GM23248 (cell line): Measurements from ENCODE around the gene RDX. TPM values are rescaled to one million over a fixed set of nuclear protein-coding genes. Genes with fewer than 3 reads are reported as not detected.

ENCODE experiments used
- DNase-seq: peaks from one replicate; pipeline ENCODE4 v3.0.0-alpha.2; 2015
- H2AFZ ChIP-seq: fragments of 200-600 bp; sonication (generic); 2 replicates; pipeline ENCODE4 v1.6.1; 2016; ENCODE audit warnings: antibody characterized with exemption
- H3F3A ChIP-seq: fragments of 200-600 bp; sonication (generic); 2 replicates; pipeline ENCODE4 v1.6.1; 2016; ENCODE audit warnings: mild to moderate bottlenecking, antibody characterized with exemption, mixed run types; ENCODE audit not compliant: insufficient read depth
- H3K27ac ChIP-seq: fragments of 200-600 bp; sonication (generic); 2 replicates; pipeline ENCODE4 v1.5.1; 2016; ENCODE audit warnings: mild to moderate bottlenecking
- H3K27me3 ChIP-seq: fragments of 200-600 bp; sonication (generic); replicated peaks from 2 replicates; pipeline ENCODE4 v1.6.1; 2016; ENCODE audit warnings: mild to moderate bottlenecking; ENCODE audit not compliant: insufficient read depth
- H3K36me3 ChIP-seq: fragments of 200-600 bp; sonication (generic); 2 replicates; pipeline ENCODE4 v1.6.1; 2016; ENCODE audit warnings: low read depth, mild to moderate bottlenecking
- H3K4me1 ChIP-seq: fragments of 200-600 bp; sonication (generic); 2 replicates; pipeline ENCODE4 v1.6.1; 2016; ENCODE audit warnings: mild to moderate bottlenecking; ENCODE audit not compliant: insufficient read depth
- H3K4me2 ChIP-seq: fragments of 200-600 bp; sonication (generic); one replicate; pipeline ENCODE4 v1.6.1; 2016; ENCODE audit warnings: mild to moderate bottlenecking; ENCODE audit not compliant: unreplicated experiment
- H3K4me3 ChIP-seq: fragments of 200-600 bp; sonication (generic); 2 replicates; pipeline ENCODE4 v1.5.1; 2016; ENCODE audit warnings: mild to moderate bottlenecking
- H3K79me2 ChIP-seq: fragments of 200-600 bp; sonication (generic); 2 replicates; pipeline ENCODE4 v1.6.1; 2016; ENCODE audit warnings: mild to moderate bottlenecking; ENCODE audit not compliant: insufficient read depth
- H3K9ac ChIP-seq: fragments of 200-600 bp; sonication (generic); 2 replicates; pipeline ENCODE4 v1.6.1; 2016; ENCODE audit warnings: mild to moderate bottlenecking
- H3K9me2 ChIP-seq: fragments of 200-600 bp; sonication (generic); 2 replicates; pipeline ENCODE4 v1.6.1; 2016; ENCODE audit warnings: mixed run types, mild to moderate bottlenecking, moderate library complexity; ENCODE audit not compliant: insufficient read depth
- H3K9me3 ChIP-seq: fragments of 200-600 bp; sonication (generic); one replicate; pipeline ENCODE4 v1.6.1; 2017; ENCODE audit warnings: low read depth
- H4K20me1 ChIP-seq: fragments of 200-600 bp; sonication (generic); 2 replicates; pipeline ENCODE4 v1.6.0; 2016; ENCODE audit not compliant: insufficient read depth
- EZH2 ChIP-seq: fragments of 200-600 bp; sonication (generic); IDR thresholded peaks from 2 replicates; pipeline ENCODE4 v1.6.1; 2018; ENCODE audit warnings: antibody characterized with exemption, mild to moderate bottlenecking; ENCODE audit not compliant: insufficient read depth, poor library complexity, severe bottlenecking
- EZH2phosphoT487 ChIP-seq: fragments of 200-600 bp; sonication (generic); IDR thresholded peaks from 2 replicates; pipeline ENCODE4 v1.6.1; 2018; ENCODE audit warnings: antibody characterized with exemption, moderate library complexity, mild to moderate bottlenecking, low read depth; ENCODE audit not compliant: insufficient read depth
- WGBS, 2 experiments: methylation state at CpG; one replicate each; pipeline ENCODE4 v1.1.6; 2015 to 2017; ENCODE audit warnings: low lambda C conversion rate in 2 of 2, low coverage in 1 of 2; ENCODE audit errors: missing lambda C conversion rate in 2 of 2; 5-methylcytosine and 5-hydroxymethylcytosine counted together
- in situ Hi-C: fragments of 300-500 bp; cut with MboI; formaldehyde crosslinking; loops from 2 replicates; pipeline ENCODE4 v1.15.0; 2020
- polyA plus RNA-seq: library from polyadenylated mRNA; unstranded; fragments of >200 nt; fragmentation: Nextera tagmentation; extraction: Ambion mirVana; gene quantifications from 2 replicates; pipeline ENCODE4 v1.2.1, GENCODE V29; 2016
- total RNA-seq: library from RNA; depleted of rRNA; stranded (reverse); fragments of >200 nt; shearing (Covaris generic); gene quantifications from 2 replicates; pipeline ENCODE4 v1.2.3, GENCODE V29; 2014

Gene RDX
- total and polyA plus RNA-seq, 2 experiments from 2014 or later, result 69.5 to 95.4 TPM

DNA sequence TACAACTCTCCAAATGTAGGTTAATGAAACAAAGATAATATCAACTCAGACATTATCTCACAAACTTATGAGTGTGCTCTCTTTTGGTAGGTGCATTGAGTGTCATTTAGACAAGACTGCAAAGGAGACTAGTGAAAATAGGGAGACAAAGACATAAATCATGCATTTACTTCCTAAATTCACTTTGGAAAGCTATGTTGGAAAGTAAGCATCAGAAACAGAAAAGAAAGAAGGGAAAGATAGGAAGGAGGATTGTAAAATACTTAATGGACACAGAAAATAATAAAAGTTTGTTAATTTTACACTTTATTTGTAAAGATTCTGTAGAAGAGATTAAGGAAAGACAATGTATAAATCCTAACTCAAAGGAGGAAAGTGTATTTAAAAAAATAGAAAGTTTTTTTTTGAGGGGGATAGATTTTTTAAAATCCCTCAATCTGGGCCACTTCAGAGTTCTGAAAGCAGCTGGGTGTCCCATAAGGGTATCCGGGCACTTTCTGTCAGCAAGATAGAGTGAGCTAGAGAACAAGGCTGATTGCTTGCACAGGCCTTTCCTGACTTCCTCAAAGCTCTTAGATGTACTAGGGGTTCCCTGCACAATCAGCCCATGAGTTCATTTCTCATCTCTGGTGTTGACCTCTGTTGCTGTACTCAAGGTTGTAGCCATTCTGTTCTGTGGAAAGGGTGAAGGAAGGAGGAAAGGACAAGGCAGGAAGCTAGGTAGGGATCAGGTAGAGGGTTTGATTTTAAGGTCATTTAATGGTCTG, 22.4 kb upstream of the RDX start:
- Histone ChIP-seq H3K36me3 (no peaks in the 10 kb centered on the region), H3K27me3 (no peaks in the 10 kb centered on the region), H3F3A (no peaks in the 10 kb centered on the region), H3K79me2 (no peaks in the 10 kb centered on the region), H3K9ac (no peak overlapping the region), H2AFZ (no peak overlapping the region), H4K20me1 (no peaks in the 10 kb centered on the region), H3K4me3 (no peak overlapping the region), H3K27ac (no peak overlapping the region), H3K4me1 (no peaks in the 10 kb centered on the region), H3K9me3 (no peaks in the 10 kb centered on the region), H3K9me2 (no peaks in the 10 kb centered on the region), H3K4me2 (no peak overlapping the region)
- no peak for DNase-seq
- in situ Hi-C loops, result no loop called here
- WGBS, 2 experiments, result 100% methylated on average over 1 of the region's 1 CpG
- TF ChIP-seq EZH2phosphoT487 (no peak), EZH2 (no peak)

DNA sequence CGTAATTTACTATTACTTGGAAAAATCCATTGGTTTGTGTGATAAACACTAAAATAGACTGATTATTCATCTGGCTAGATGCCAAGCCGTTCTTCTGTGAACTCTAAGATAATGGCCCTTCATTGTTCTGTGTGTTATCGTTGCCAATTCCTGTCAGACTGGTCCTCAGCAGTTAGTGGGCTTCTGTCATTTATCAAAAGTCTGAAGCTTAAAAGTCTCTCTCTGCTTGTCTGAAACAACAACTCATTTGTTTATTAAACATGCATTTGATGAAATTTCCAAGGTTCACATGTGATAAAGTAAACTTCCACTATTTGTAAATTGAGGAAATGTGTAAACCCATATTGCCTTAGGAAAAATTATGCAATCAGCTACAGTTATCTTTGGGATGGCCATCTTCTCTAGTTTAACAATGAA, 21.1 kb upstream of the RDX start:
- peak; percentile 21 for DNase-seq
- H3K79me2 ChIP-seq, result no peaks in the 10 kb centered on the region
- H3K27me3 ChIP-seq, result no peaks in the 10 kb centered on the region
- H3K4me1 ChIP-seq, result peaks cover 3% of the 10 kb centered on the region; the same call in 1 of the 2 replicates
- H3K9me3 ChIP-seq, result no peaks in the 10 kb centered on the region
- no peak overlapping the region for H3K4me2 ChIP-seq
- WGBS, 2 experiments, result 62 to 65% methylated on average over 3 of the region's 3 CpGs
- in situ Hi-C loops, result no loop called here
- no peak overlapping the region for H3K27ac ChIP-seq
- no peak overlapping the region for H3K9ac ChIP-seq
- no peaks in the 10 kb centered on the region for H3K9me2 ChIP-seq
- no peaks in the 10 kb centered on the region for H4K20me1 ChIP-seq
- no peak overlapping the region for H2AFZ ChIP-seq
- H3K36me3 ChIP-seq, result no peaks in the 10 kb centered on the region
- TF ChIP-seq EZH2, result no peak
- TF ChIP-seq EZH2phosphoT487, result no peak
- no peak overlapping the region for H3K4me3 ChIP-seq
- no peaks in the 10 kb centered on the region; the same call in 1 of the 2 replicates for H3F3A ChIP-seq

DNA sequence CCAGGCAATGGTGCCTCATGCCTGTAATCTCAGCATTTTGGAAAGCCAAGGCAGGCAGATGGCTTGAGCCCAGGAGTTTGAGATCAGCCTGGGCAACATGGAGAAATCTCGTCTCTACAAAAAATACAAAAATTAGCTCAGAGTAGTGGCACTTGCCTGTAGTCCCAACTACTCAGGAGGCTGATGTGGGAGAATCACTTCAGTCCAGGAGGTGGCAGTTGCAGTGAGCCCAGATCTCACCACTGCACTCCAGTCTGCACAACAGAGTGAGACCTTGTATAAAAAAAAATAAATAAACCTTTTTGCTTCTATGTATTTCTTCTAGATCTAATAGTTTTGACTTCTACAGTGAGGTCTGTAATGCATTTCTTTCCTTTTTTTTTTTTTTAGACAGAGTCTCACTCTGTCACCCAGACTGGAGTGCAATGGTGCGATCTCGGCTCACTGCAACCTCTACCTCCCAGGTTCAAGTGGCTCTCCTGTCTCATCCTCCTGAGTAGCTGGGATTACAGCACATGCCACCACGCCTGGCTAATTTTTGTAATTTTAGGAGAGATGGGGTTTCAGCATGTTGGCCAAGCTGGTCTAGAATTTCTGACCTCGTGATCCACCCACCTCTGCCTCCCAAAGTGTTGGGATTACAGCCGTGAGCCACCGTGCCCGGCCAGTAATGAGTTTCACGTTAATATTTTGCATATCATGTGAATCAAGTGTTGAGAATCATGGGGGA, 18.1 kb upstream of the RDX start:
- no peak overlapping the region for H3K4me2 ChIP-seq
- peaks cover 16% of the 10 kb centered on the region for H3K4me1 ChIP-seq
- H3K9me3 ChIP-seq, result no peaks in the 10 kb centered on the region
- no peak overlapping the region for H2AFZ ChIP-seq
- no peak overlapping the region for H3K4me3 ChIP-seq
- H3K9me2 ChIP-seq, result no peaks in the 10 kb centered on the region
- no peak overlapping the region for H3K27ac ChIP-seq
- H3K9ac ChIP-seq, result no peak overlapping the region
- H3F3A ChIP-seq, result peaks cover 7% of the 10 kb centered on the region; the same call in 1 of the 2 replicates
- H4K20me1 ChIP-seq, result no peaks in the 10 kb centered on the region
- WGBS, 2 experiments, result 81 to 83% methylated on average over 9 of the region's 9 CpGs
- no peaks in the 10 kb centered on the region for H3K27me3 ChIP-seq
- in situ Hi-C loops, result no loop called here
- no peak for DNase-seq
- no peaks in the 10 kb centered on the region for H3K79me2 ChIP-seq
- TF ChIP-seq EZH2phosphoT487 (no peak), EZH2 (no peak)
- H3K36me3 ChIP-seq, result no peaks in the 10 kb centered on the region

- H3K9ac ChIP-seq, result no peak overlapping the region
- no peaks in the 10 kb centered on the region for H4K20me1 ChIP-seq
- H3K4me3 ChIP-seq, result no peak overlapping the region
- H3K9me3 ChIP-seq, result no peaks in the 10 kb centered on the region
- no peak overlapping the region for H3K27ac ChIP-seq
- peaks cover 16% of the 10 kb centered on the region for H3K4me1 ChIP-seq
- TF ChIP-seq EZH2 (no peak), EZH2phosphoT487 (no peak)
- H3F3A ChIP-seq, result peaks cover 7% of the 10 kb centered on the region; the same call in 1 of the 2 replicates
- DNase-seq, result no peak
- in situ Hi-C loops, result no loop called here
- no peaks in the 10 kb centered on the region for H3K27me3 ChIP-seq
- H3K9me2 ChIP-seq, result no peaks in the 10 kb centered on the region
- H3K4me2 ChIP-seq, result no peak overlapping the region
- H2AFZ ChIP-seq, result no peak overlapping the region; the same call in 1 of the 2 replicates
- no peaks in the 10 kb centered on the region for H3K79me2 ChIP-seq
- no peaks in the 10 kb centered on the region for H3K36me3 ChIP-seq
Measured at GRCh38 chr11:110312670-110313069, 16.3 kb upstream of the RDX start.
